HEK293 (cell line): ENCODE results near the gene CMC1.

ENCODE experiments used
- CTCF ChIA-PET: fragments of 350-600 bp; formaldehyde crosslinking; extraction: SDS; loops from one replicate; lab custom pipeline; 2021; ENCODE audit warnings: antibody characterized with exemption; lab: Yijun Ruan, JAX
- POLR2A ChIA-PET: fragments of 300-600 bp; formaldehyde crosslinking; extraction: SDS; loops from one replicate; lab custom pipeline; 2020; ENCODE audit warnings: antibody characterized with exemption, inconsistent platforms; lab: Yijun Ruan, JAX
- H3K27ac ChIP-seq: fragments of 200-500 bp; sonication (Bioruptor generic); 2 replicates; pipeline ENCODE4 v1.5.1; 2014; ENCODE audit warnings: low read depth, low read length, control low read depth, inconsistent platforms; ENCODE audit errors: extremely low read depth
- H3K36me3 ChIP-seq, 2 experiments: fragments of 200-500 bp in 1 of 2; sonication (Bioruptor generic) in 1 of 2; 1 replicate in 1 of 2; 2 replicates in 1 of 2; pipeline ENCODE4 v1.5.1; 2014 to 2017; ENCODE audit warnings: inconsistent platforms in 2 of 2, low read length in 2 of 2; ENCODE audit not compliant: control insufficient read depth in 2 of 2, insufficient read depth in 1 of 2
- H3K4me1 ChIP-seq: fragments of 200-500 bp; sonication (Bioruptor generic); 2 replicates; pipeline ENCODE4 v1.5.1; 2014; ENCODE audit warnings: mild to moderate bottlenecking, low read length, inconsistent platforms; ENCODE audit not compliant: control insufficient read depth, insufficient read depth
- H3K4me3 ChIP-seq: 2 replicates; pipeline ENCODE4 v1.5.1; 2011; ENCODE audit warnings: low read depth, mild to moderate bottlenecking, control low read depth, low read length, moderate library complexity
- H3K9me3 ChIP-seq: fragments of 200-500 bp; sonication (Bioruptor generic); 2 replicates; pipeline ENCODE4 v1.5.1; 2014; ENCODE audit warnings: low read depth, low read length, inconsistent platforms; ENCODE audit not compliant: control insufficient read depth, insufficient read depth
- AEBP2 ChIP-seq: fragments of 450-650 bp; formaldehyde crosslinking; IDR thresholded peaks from 2 replicates; pipeline ENCODE4 v1.5.1; 2016; ENCODE audit warnings: missing biosample characterization, missing genetic modification characterization, borderline replicate concordance
- KLF9 ChIP-seq: fragments of 450-650 bp; formaldehyde crosslinking; IDR thresholded peaks from 2 replicates; pipeline ENCODE4 v1.5.1; 2016; ENCODE audit warnings: missing biosample characterization, missing genetic modification characterization, low read depth
- MEIS1 ChIP-seq: sonication (generic); formaldehyde crosslinking; IDR thresholded peaks from 2 replicates; pipeline ENCODE4 v1.8.1; 2022; ENCODE audit warnings: missing genetic modification reagents, mild to moderate bottlenecking, borderline replicate concordance
- MYNN ChIP-seq: fragments of 450-650 bp; formaldehyde crosslinking; IDR thresholded peaks from 2 replicates; pipeline ENCODE4 v1.5.1; 2016; ENCODE audit warnings: missing biosample characterization, missing genetic modification characterization, borderline replicate concordance
- SALL2 ChIP-seq: fragments of 450-650 bp; formaldehyde crosslinking; IDR thresholded peaks from 2 replicates; pipeline ENCODE4 v1.5.0; 2017; ENCODE audit warnings: missing biosample characterization, mild to moderate bottlenecking, missing genetic modification characterization, borderline replicate concordance
- ZBTB26 ChIP-seq: fragments of 450-650 bp; formaldehyde crosslinking; optimal IDR thresholded peaks from 2 replicates; pipeline ENCODE3; 2016; ENCODE audit warnings: missing biosample characterization, mild to moderate bottlenecking, missing genetic modification characterization
- ZBTB7A ChIP-seq: fragments of 450-650 bp; formaldehyde crosslinking; IDR thresholded peaks from 2 replicates; pipeline ENCODE4 v1.5.1; 2016; ENCODE audit warnings: low read depth, missing biosample characterization, missing genetic modification characterization
- ZNF140 ChIP-seq: fragments of 450-650 bp; formaldehyde crosslinking; IDR thresholded peaks from 2 replicates; pipeline ENCODE4 v1.5.1; 2016; ENCODE audit warnings: missing biosample characterization, missing genetic modification characterization
- ZNF148 ChIP-seq: fragments of 450-650 bp; formaldehyde crosslinking; IDR thresholded peaks from 2 replicates; pipeline ENCODE4 v1.5.0; 2017; ENCODE audit warnings: missing biosample characterization, missing genetic modification characterization, borderline replicate concordance
- ZNF311 ChIP-seq: fragments of 450-650 bp; formaldehyde crosslinking; IDR thresholded peaks from 2 replicates; pipeline ENCODE4 v1.5.1; 2017; ENCODE audit warnings: missing biosample characterization, missing genetic modification characterization, borderline replicate concordance
- ZNF324 ChIP-seq: fragments of 450-650 bp; formaldehyde crosslinking; IDR thresholded peaks from 2 replicates; pipeline ENCODE4 v1.5.1; 2016; ENCODE audit warnings: missing biosample characterization, missing genetic modification characterization
- ZNF521 ChIP-seq: fragments of 450-650 bp; formaldehyde crosslinking; IDR thresholded peaks from 2 replicates; pipeline ENCODE4 v1.5.1; 2017; ENCODE audit warnings: missing biosample characterization, mild to moderate bottlenecking, missing genetic modification characterization
- ZNF558 ChIP-seq: fragments of 450-650 bp; formaldehyde crosslinking; IDR thresholded peaks from 2 replicates; pipeline ENCODE4 v1.5.1; 2016; ENCODE audit warnings: missing biosample characterization, missing genetic modification characterization
- ZNF571 ChIP-seq: fragments of 450-650 bp; formaldehyde crosslinking; IDR thresholded peaks from 2 replicates; pipeline ENCODE4 v1.5.0; 2017; ENCODE audit warnings: missing biosample characterization, missing genetic modification characterization
- ZNF664 ChIP-seq: fragments of 450-650 bp; formaldehyde crosslinking; IDR thresholded peaks from 2 replicates; pipeline ENCODE4 v1.5.1; 2016; ENCODE audit warnings: missing biosample characterization, missing genetic modification characterization
- ZNF776 ChIP-seq: fragments of 450-650 bp; formaldehyde crosslinking; IDR thresholded peaks from 2 replicates; pipeline ENCODE4 v1.5.0; 2017; ENCODE audit warnings: missing biosample characterization, missing genetic modification characterization, borderline replicate concordance
- TF ChIP-seq, protein P1 (sequence below): fragments of 450-650 bp; formaldehyde crosslinking; IDR thresholded peaks from 2 replicates; pipeline ENCODE4 v1.5.1; 2017; ENCODE audit warnings: missing biosample characterization, missing genetic modification characterization
- TF ChIP-seq, protein P2 (sequence below): fragments of 450-650 bp; formaldehyde crosslinking; IDR thresholded peaks from 2 replicates; pipeline ENCODE4 v1.5.1; 2016; ENCODE audit warnings: missing biosample characterization, missing genetic modification characterization, borderline replicate concordance
- TF ChIP-seq, protein P3 (sequence below): fragments of 450-650 bp; formaldehyde crosslinking; IDR thresholded peaks from 2 replicates; pipeline ENCODE4 v1.5.1; 2016; ENCODE audit warnings: missing biosample characterization, missing genetic modification characterization, borderline replicate concordance

CMC1 gene

DNA sequence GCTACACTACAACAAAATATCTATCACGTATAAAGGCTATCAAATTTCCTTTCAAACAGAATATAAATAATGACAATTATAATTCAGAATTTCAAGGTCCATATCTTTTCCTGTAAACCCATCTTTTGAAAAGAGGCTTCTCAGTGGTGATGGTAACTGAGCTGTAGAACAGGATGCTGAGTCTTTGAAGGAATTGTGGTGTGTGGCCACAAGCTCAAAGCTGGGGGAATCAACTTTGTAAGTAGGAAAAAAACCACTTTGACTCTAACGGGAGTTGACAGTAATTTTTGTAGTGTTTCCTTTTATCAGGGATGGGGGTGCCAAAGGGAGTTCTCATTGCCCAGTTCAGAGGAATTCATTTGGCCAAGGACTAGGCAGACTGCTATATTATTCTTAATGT is 93.8 kb downstream of the CMC1 start (continued):
- TF ChIP-seq AEBP2 (no peak), ZNF521 (tag by site-specific recombination) (no peak), MYNN (tag by site-specific recombination) (no peak), MEIS1 (CRISPR knock-in tag) (no peak), ZBTB26 (no peak), ZNF140 (tag by site-specific recombination) (no peak)
- TF ChIP-seq, protein P1, sequence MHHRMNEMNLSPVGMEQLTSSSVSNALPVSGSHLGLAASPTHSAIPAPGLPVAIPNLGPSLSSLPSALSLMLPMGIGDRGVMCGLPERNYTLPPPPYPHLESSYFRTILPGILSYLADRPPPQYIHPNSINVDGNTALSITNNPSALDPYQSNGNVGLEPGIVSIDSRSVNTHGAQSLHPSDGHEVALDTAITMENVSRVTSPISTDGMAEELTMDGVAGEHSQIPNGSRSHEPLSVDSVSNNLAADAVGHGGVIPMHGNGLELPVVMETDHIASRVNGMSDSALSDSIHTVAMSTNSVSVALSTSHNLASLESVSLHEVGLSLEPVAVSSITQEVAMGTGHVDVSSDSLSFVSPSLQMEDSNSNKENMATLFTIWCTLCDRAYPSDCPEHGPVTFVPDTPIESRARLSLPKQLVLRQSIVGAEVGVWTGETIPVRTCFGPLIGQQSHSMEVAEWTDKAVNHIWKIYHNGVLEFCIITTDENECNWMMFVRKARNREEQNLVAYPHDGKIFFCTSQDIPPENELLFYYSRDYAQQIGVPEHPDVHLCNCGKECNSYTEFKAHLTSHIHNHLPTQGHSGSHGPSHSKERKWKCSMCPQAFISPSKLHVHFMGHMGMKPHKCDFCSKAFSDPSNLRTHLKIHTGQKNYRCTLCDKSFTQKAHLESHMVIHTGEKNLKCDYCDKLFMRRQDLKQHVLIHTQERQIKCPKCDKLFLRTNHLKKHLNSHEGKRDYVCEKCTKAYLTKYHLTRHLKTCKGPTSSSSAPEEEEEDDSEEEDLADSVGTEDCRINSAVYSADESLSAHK, result no peak
- TF ChIP-seq, protein P2, sequence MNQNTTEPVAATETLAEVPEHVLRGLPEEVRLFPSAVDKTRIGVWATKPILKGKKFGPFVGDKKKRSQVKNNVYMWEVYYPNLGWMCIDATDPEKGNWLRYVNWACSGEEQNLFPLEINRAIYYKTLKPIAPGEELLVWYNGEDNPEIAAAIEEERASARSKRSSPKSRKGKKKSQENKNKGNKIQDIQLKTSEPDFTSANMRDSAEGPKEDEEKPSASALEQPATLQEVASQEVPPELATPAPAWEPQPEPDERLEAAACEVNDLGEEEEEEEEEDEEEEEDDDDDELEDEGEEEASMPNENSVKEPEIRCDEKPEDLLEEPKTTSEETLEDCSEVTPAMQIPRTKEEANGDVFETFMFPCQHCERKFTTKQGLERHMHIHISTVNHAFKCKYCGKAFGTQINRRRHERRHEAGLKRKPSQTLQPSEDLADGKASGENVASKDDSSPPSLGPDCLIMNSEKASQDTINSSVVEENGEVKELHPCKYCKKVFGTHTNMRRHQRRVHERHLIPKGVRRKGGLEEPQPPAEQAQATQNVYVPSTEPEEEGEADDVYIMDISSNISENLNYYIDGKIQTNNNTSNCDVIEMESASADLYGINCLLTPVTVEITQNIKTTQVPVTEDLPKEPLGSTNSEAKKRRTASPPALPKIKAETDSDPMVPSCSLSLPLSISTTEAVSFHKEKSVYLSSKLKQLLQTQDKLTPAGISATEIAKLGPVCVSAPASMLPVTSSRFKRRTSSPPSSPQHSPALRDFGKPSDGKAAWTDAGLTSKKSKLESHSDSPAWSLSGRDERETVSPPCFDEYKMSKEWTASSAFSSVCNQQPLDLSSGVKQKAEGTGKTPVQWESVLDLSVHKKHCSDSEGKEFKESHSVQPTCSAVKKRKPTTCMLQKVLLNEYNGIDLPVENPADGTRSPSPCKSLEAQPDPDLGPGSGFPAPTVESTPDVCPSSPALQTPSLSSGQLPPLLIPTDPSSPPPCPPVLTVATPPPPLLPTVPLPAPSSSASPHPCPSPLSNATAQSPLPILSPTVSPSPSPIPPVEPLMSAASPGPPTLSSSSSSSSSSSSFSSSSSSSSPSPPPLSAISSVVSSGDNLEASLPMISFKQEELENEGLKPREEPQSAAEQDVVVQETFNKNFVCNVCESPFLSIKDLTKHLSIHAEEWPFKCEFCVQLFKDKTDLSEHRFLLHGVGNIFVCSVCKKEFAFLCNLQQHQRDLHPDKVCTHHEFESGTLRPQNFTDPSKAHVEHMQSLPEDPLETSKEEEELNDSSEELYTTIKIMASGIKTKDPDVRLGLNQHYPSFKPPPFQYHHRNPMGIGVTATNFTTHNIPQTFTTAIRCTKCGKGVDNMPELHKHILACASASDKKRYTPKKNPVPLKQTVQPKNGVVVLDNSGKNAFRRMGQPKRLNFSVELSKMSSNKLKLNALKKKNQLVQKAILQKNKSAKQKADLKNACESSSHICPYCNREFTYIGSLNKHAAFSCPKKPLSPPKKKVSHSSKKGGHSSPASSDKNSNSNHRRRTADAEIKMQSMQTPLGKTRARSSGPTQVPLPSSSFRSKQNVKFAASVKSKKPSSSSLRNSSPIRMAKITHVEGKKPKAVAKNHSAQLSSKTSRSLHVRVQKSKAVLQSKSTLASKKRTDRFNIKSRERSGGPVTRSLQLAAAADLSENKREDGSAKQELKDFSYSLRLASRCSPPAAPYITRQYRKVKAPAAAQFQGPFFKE (tag by site-specific recombination), result no peak

DNA sequence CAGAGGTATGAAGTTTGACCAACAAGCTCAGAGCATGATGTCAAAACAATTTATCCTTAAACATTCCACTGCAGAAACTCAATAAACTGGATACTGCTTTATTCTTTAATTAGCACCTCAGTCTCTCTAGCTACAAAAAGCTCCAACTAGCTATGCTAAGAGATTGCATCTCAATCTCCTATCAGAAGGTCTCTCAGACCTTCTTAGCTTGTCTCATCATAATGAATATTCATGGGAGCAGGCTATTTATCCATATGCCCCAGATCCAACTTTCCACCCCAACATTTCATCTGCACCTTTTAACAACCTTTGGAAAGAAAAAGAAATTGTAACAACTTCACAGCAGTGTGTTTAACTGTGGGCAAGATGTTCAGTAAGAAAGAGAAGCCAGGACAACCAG is 95.8 kb downstream of the CMC1 start:
- Histone ChIP-seq H3K27ac (no peak overlapping the region), H3K9me3 (no peaks in the 10 kb centered on the region), H3K4me3 (no peak overlapping the region), H3K4me1 (no peaks in the 10 kb centered on the region), H3K36me3 (peaks cover 0 to 63% of the 10 kb centered on the region in 2 experiments)
- ChIA-PET CTCF (no interaction called here), POLR2A (no interaction called here)
- TF ChIP-seq SALL2 (no peak), ZNF324 (tag by site-specific recombination) (no peak), ZNF664 (tag by site-specific recombination) (no peak), ZBTB7A (no peak), ZNF311 (tag by site-specific recombination) (no peak), ZNF148 (tag by site-specific recombination) (no peak), ZNF558 (tag by site-specific recombination) (no peak), KLF9 (tag by site-specific recombination) (no peak), ZNF776 (tag by site-specific recombination) (no peak), ZNF571 (no peak)
- TF ChIP-seq, protein P3, sequence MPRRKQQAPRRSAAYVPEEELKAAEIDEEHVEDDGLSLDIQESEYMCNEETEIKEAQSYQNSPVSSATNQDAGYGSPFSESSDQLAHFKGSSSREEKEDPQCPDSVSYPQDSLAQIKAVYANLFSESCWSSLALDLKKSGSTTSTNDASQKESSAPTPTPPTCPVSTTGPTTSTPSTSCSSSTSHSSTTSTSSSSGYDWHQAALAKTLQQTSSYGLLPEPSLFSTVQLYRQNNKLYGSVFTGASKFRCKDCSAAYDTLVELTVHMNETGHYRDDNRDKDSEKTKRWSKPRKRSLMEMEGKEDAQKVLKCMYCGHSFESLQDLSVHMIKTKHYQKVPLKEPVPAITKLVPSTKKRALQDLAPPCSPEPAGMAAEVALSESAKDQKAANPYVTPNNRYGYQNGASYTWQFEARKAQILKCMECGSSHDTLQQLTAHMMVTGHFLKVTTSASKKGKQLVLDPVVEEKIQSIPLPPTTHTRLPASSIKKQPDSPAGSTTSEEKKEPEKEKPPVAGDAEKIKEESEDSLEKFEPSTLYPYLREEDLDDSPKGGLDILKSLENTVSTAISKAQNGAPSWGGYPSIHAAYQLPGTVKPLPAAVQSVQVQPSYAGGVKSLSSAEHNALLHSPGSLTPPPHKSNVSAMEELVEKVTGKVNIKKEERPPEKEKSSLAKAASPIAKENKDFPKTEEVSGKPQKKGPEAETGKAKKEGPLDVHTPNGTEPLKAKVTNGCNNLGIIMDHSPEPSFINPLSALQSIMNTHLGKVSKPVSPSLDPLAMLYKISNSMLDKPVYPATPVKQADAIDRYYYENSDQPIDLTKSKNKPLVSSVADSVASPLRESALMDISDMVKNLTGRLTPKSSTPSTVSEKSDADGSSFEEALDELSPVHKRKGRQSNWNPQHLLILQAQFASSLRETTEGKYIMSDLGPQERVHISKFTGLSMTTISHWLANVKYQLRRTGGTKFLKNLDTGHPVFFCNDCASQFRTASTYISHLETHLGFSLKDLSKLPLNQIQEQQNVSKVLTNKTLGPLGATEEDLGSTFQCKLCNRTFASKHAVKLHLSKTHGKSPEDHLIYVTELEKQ, result no peak
